MM.1S (cell line): ENCODE data around the gene PTPN13.

Experiments used
- DNase-seq: peaks from one replicate; pipeline ENCODE4 v3.0.0-alpha.2; 2015
- H2AFZ ChIP-seq: fragments of 300-600 bp; sonication (generic); 2 replicates; pipeline ENCODE4 v1.6.0; 2016; ENCODE audit warnings: antibody characterized with exemption, low read length
- H3F3A ChIP-seq: fragments of 300-600 bp; sonication (generic); 2 replicates; pipeline ENCODE4 v1.6.1; 2016; ENCODE audit warnings: mild to moderate bottlenecking, antibody characterized with exemption, low read length, moderate library complexity, mixed read lengths; ENCODE audit not compliant: insufficient read depth
- H3K27ac ChIP-seq: fragments of 300-600 bp; sonication (generic); 2 replicates; pipeline ENCODE4 v1.5.1; 2016; ENCODE audit warnings: mild to moderate bottlenecking, low read length
- H3K27me3 ChIP-seq: fragments of 300-600 bp; sonication (generic); replicated peaks from 2 replicates; pipeline ENCODE4 v1.6.0; 2016; ENCODE audit warnings: low read length; ENCODE audit not compliant: insufficient read depth
- H3K36me3 ChIP-seq: fragments of 300-600 bp; sonication (generic); replicated peaks from 2 replicates; pipeline ENCODE4 v1.6.1; 2016; ENCODE audit warnings: mild to moderate bottlenecking, low read length, mixed read lengths; ENCODE audit not compliant: insufficient read depth
- H3K4me1 ChIP-seq: fragments of 300-600 bp; sonication (generic); 2 replicates; pipeline ENCODE4 v1.6.1; 2016; ENCODE audit warnings: low read length, mixed read lengths
- H3K4me2 ChIP-seq: fragments of 300-600 bp; sonication (generic); 2 replicates; pipeline ENCODE4 v1.6.0; 2016; ENCODE audit warnings: low read depth, low read length
- H3K4me3 ChIP-seq: fragments of 300-600 bp; sonication (generic); 2 replicates; pipeline ENCODE4 v1.5.1; 2016; ENCODE audit warnings: low read length, mixed read lengths
- H3K79me2 ChIP-seq: fragments of 300-600 bp; sonication (generic); 2 replicates; pipeline ENCODE4 v1.6.1; 2016; ENCODE audit warnings: mixed run types, low read length, mixed read lengths
- H3K9ac ChIP-seq: fragments of 300-600 bp; sonication (generic); 2 replicates; pipeline ENCODE4 v1.6.1; 2016; ENCODE audit warnings: low read length, mixed read lengths
- H3K9me2 ChIP-seq: fragments of 300-600 bp; sonication (generic); replicated peaks from 2 replicates; pipeline ENCODE4 v1.6.1; 2016; ENCODE audit warnings: mild to moderate bottlenecking, low read length, mixed read lengths; ENCODE audit not compliant: insufficient read depth
- H3K9me3 ChIP-seq: fragments of 300-600 bp; sonication (generic); replicated peaks from 2 replicates; pipeline ENCODE4 v1.6.1; 2016; ENCODE audit warnings: mild to moderate bottlenecking, low read length, mixed read lengths; ENCODE audit not compliant: insufficient read depth
- H4K20me1 ChIP-seq: fragments of 300-600 bp; sonication (generic); 2 replicates; pipeline ENCODE4 v1.6.1; 2016; ENCODE audit warnings: mild to moderate bottlenecking, low read length, moderate library complexity, mixed read lengths; ENCODE audit not compliant: insufficient read depth
- CTCF ChIP-seq: fragments of 300-600 bp; sonication (generic); IDR thresholded peaks from 2 replicates; pipeline ENCODE4 v1.5.1; 2016; ENCODE audit warnings: antibody characterized with exemption, low read length, mixed read lengths
- EZH2 ChIP-seq: fragments of 300-600 bp; sonication (generic); optimal IDR thresholded peaks from 2 replicates; pipeline ENCODE3; 2017; ENCODE audit warnings: low read depth, mild to moderate bottlenecking, antibody characterized with exemption, low read length, mixed read lengths
- EZH2phosphoT487 ChIP-seq: fragments of 300-600 bp; sonication (generic); IDR thresholded peaks from 2 replicates; pipeline ENCODE4 v1.6.1; 2018; ENCODE audit warnings: antibody characterized with exemption, low read length

PTPN13 gene

GRCh38 chr4:86557526-86557925, 36.6 kb upstream of the PTPN13 start:
- Histone ChIP-seq H3K36me3 (no peaks in the 10 kb centered on the region), H3F3A (0 out of 2 replicates have a peak, but pooled peaks cover 3% of the 10 kb centered on the region), H3K79me2 (no peaks in the 10 kb centered on the region), H3K9ac (no peak overlapping the region), H3K4me3 (peak overlapping the region; percentile 12; the same call in 1 of the 2 replicates), H2AFZ (no peak overlapping the region), H3K27ac (peak overlapping the region; percentile 19; the same call in 1 of the 2 replicates), H3K4me1 (peaks cover 4% of the 10 kb centered on the region; the same call in 1 of the 2 replicates), H3K27me3 (no peaks in the 10 kb centered on the region), H3K9me2 (no peaks in the 10 kb centered on the region), H3K4me2 (peak overlapping the region; percentile 58), H3K9me3 (no peaks in the 10 kb centered on the region), H4K20me1 (no peaks in the 10 kb centered on the region)
- no peak for TF ChIP-seq EZH2phosphoT487
- no peak for TF ChIP-seq EZH2
- TF ChIP-seq CTCF = no peak
- peak; percentile 42 for DNase-seq

DNA sequence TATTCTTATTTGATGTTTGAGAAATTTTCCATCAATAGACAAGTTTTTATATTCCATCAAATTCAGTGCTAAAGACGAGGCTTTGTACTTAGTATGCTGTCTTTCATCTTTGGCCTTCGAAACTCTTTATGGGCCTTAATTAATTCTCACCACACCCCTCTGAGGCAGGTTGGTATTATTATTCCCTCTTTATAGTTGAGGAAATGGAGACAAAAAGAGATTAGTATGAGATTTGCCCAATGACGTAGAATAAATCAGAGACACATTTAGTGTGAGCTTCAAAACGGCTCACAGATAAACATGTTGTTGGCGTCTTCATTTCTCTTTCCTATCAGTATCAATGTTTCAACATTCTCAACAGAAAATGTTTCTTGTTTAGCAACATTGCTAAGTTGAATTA, 35.9 kb upstream of the PTPN13 start:
- no peak for TF ChIP-seq EZH2
- TF ChIP-seq CTCF = no peak
- no peak for TF ChIP-seq EZH2phosphoT487
- Histone ChIP-seq H3K9ac (no peak overlapping the region), H3K27ac (no peak overlapping the region), H3K9me3 (no peaks in the 10 kb centered on the region), H3K4me2 (no peak overlapping the region), H3F3A (0 out of 2 replicates have a peak, but pooled peaks cover 3% of the 10 kb centered on the region), H2AFZ (no peak overlapping the region), H3K36me3 (no peaks in the 10 kb centered on the region), H3K4me3 (no peak overlapping the region), H3K27me3 (no peaks in the 10 kb centered on the region), H3K79me2 (no peaks in the 10 kb centered on the region), H3K9me2 (no peaks in the 10 kb centered on the region), H3K4me1 (peaks cover 4% of the 10 kb centered on the region; the same call in 1 of the 2 replicates), H4K20me1 (no peaks in the 10 kb centered on the region)
- DNase-seq = no peak

DNA sequence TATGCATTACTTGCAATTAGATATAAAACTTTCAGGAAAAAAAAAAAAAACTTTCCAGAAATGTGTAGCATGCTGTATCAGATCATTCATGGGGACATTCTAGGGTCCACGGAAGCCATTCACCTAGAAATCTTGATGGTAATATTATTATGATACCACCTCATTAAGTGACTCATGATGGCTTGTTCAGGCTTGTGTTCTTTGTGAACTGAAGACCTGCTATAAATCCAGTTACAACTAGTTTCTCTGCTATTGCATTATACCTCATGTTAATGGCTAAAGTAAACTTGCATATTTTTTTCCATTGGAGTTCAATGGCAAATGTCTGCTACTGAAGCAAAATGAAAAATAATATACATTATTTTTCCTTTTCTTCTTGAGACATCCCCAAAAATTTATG, 35.3 kb upstream of the PTPN13 start:
- Histone ChIP-seq H3K4me2 (no peak overlapping the region), H3K27me3 (no peaks in the 10 kb centered on the region), H3K27ac (no peak overlapping the region), H2AFZ (no peak overlapping the region), H4K20me1 (no peaks in the 10 kb centered on the region), H3K9me2 (no peaks in the 10 kb centered on the region), H3K9me3 (no peaks in the 10 kb centered on the region), H3K4me1 (peaks cover 4% of the 10 kb centered on the region; the same call in 1 of the 2 replicates), H3K4me3 (no peak overlapping the region), H3K36me3 (no peaks in the 10 kb centered on the region), H3K9ac (no peak overlapping the region), H3K79me2 (no peaks in the 10 kb centered on the region), H3F3A (0 out of 2 replicates have a peak, but pooled peaks cover 3% of the 10 kb centered on the region)
- no peak for DNase-seq
- TF ChIP-seq EZH2 = no peak
- no peak for TF ChIP-seq CTCF
- TF ChIP-seq EZH2phosphoT487 = no peak
